HEK293 (cell line): Measurements from ENCODE around the gene SULT1C4.

ENCODE experiments used
- CTCF ChIA-PET: fragments of 350-600 bp; formaldehyde crosslinking; extraction: SDS; loops from one replicate; lab custom pipeline; 2021; ENCODE audit warnings: antibody characterized with exemption; lab: Yijun Ruan, JAX
- POLR2A ChIA-PET: fragments of 300-600 bp; formaldehyde crosslinking; extraction: SDS; loops from one replicate; lab custom pipeline; 2020; ENCODE audit warnings: antibody characterized with exemption, inconsistent platforms; lab: Yijun Ruan, JAX
- H3K27ac ChIP-seq: fragments of 200-500 bp; sonication (Bioruptor generic); 2 replicates; pipeline ENCODE4 v1.5.1; 2014; ENCODE audit warnings: low read depth, low read length, control low read depth, inconsistent platforms; ENCODE audit errors: extremely low read depth
- H3K36me3 ChIP-seq, 2 experiments: fragments of 200-500 bp in 1 of 2; sonication (Bioruptor generic) in 1 of 2; 1 replicate in 1 of 2; 2 replicates in 1 of 2; pipeline ENCODE4 v1.5.1; 2014 to 2017; ENCODE audit warnings: inconsistent platforms in 2 of 2, low read length in 2 of 2; ENCODE audit not compliant: control insufficient read depth in 2 of 2, insufficient read depth in 1 of 2
- H3K4me1 ChIP-seq: fragments of 200-500 bp; sonication (Bioruptor generic); 2 replicates; pipeline ENCODE4 v1.5.1; 2014; ENCODE audit warnings: mild to moderate bottlenecking, low read length, inconsistent platforms; ENCODE audit not compliant: control insufficient read depth, insufficient read depth
- H3K4me3 ChIP-seq: 2 replicates; pipeline ENCODE4 v1.5.1; 2011; ENCODE audit warnings: low read depth, mild to moderate bottlenecking, control low read depth, low read length, moderate library complexity
- H3K9me3 ChIP-seq: fragments of 200-500 bp; sonication (Bioruptor generic); 2 replicates; pipeline ENCODE4 v1.5.1; 2014; ENCODE audit warnings: low read depth, low read length, inconsistent platforms; ENCODE audit not compliant: control insufficient read depth, insufficient read depth
- HOXC10 ChIP-seq: sonication (generic); formaldehyde crosslinking; IDR thresholded peaks from 2 replicates; pipeline ENCODE4 v1.8.1; 2023; ENCODE audit warnings: mild to moderate bottlenecking, missing genetic modification reagents
- HOXD13 ChIP-seq: sonication (generic); formaldehyde crosslinking; IDR thresholded peaks from 2 replicates; pipeline ENCODE4 v1.8.0; 2022; ENCODE audit warnings: missing genetic modification reagents, borderline replicate concordance
- SP2 ChIP-seq: fragments of 450-650 bp; formaldehyde crosslinking; IDR thresholded peaks from 2 replicates; pipeline ENCODE4 v1.5.1; 2016; ENCODE audit warnings: missing biosample characterization, missing genetic modification characterization
- ZBTB7A ChIP-seq: fragments of 450-650 bp; formaldehyde crosslinking; IDR thresholded peaks from 2 replicates; pipeline ENCODE4 v1.5.1; 2016; ENCODE audit warnings: low read depth, missing biosample characterization, missing genetic modification characterization
- ZFP41 ChIP-seq: fragments of 450-650 bp; formaldehyde crosslinking; IDR thresholded peaks from 2 replicates; pipeline ENCODE4 v1.5.1; 2016; ENCODE audit warnings: missing biosample characterization, missing genetic modification characterization, borderline replicate concordance
- ZNF19 ChIP-seq: fragments of 450-650 bp; formaldehyde crosslinking; IDR thresholded peaks from 2 replicates; pipeline ENCODE4; 2016; ENCODE audit warnings: missing biosample characterization, missing genetic modification characterization, low read depth
- ZNF211 ChIP-seq: fragments of 450-650 bp; formaldehyde crosslinking; IDR thresholded peaks from 2 replicates; pipeline ENCODE4 v1.5.1; 2016; ENCODE audit warnings: low read depth, missing biosample characterization, missing genetic modification characterization
- ZNF501 ChIP-seq: fragments of 450-650 bp; formaldehyde crosslinking; IDR thresholded peaks from 2 replicates; pipeline ENCODE4 v1.5.1; 2016; ENCODE audit warnings: missing biosample characterization, missing genetic modification characterization
- ZNF510 ChIP-seq: fragments of 450-650 bp; formaldehyde crosslinking; IDR thresholded peaks from 2 replicates; pipeline ENCODE4 v1.5.1; 2018; ENCODE audit warnings: mild to moderate bottlenecking, missing genetic modification characterization, missing biosample characterization; ENCODE audit not compliant: insufficient replicate concordance
- ZNF514 ChIP-seq: fragments of 450-650 bp; formaldehyde crosslinking; IDR thresholded peaks from 2 replicates; pipeline ENCODE4 v1.5.1; 2016; ENCODE audit warnings: missing biosample characterization, missing genetic modification characterization
- ZNF560 ChIP-seq: fragments of 450-650 bp; formaldehyde crosslinking; IDR thresholded peaks from 2 replicates; pipeline ENCODE4 v1.5.1; 2017; ENCODE audit warnings: missing biosample characterization, missing genetic modification characterization, borderline replicate concordance
- ZNF610 ChIP-seq: fragments of 450-650 bp; formaldehyde crosslinking; IDR thresholded peaks from 2 replicates; pipeline ENCODE4 v1.5.1; 2016; ENCODE audit warnings: missing biosample characterization, missing genetic modification characterization, borderline replicate concordance
- ZNF677 ChIP-seq: fragments of 450-650 bp; IDR thresholded peaks from 2 replicates; pipeline ENCODE4 v1.5.0; 2018; ENCODE audit warnings: missing biosample characterization, mild to moderate bottlenecking, missing genetic modification characterization, moderate library complexity
- ZNF777 ChIP-seq: fragments of 450-650 bp; formaldehyde crosslinking; IDR thresholded peaks from 2 replicates; pipeline ENCODE4 v1.5.1; 2017; ENCODE audit warnings: missing biosample characterization, missing genetic modification characterization, borderline replicate concordance
- ZNF791 ChIP-seq: fragments of 450-650 bp; formaldehyde crosslinking; IDR thresholded peaks from 2 replicates; pipeline ENCODE4 v1.5.1; 2016; ENCODE audit warnings: missing biosample characterization, missing genetic modification characterization
- ZNF792 ChIP-seq: fragments of 450-650 bp; formaldehyde crosslinking; IDR thresholded peaks from 2 replicates; pipeline ENCODE4 v1.5.1; 2016; ENCODE audit warnings: missing biosample characterization, missing genetic modification characterization
- TF ChIP-seq, protein P1 (sequence below): fragments of 450-650 bp; formaldehyde crosslinking; IDR thresholded peaks from 2 replicates; pipeline ENCODE4 v1.5.1; 2017; ENCODE audit warnings: missing biosample characterization, missing genetic modification characterization
- TF ChIP-seq, protein P2 (sequence below): fragments of 450-650 bp; formaldehyde crosslinking; IDR thresholded peaks from 2 replicates; pipeline ENCODE4 v1.5.1; 2016; ENCODE audit warnings: missing biosample characterization, missing genetic modification characterization, borderline replicate concordance
- TF ChIP-seq, protein P3 (sequence below): fragments of 450-650 bp; formaldehyde crosslinking; IDR thresholded peaks from 2 replicates; pipeline ENCODE4 v1.5.1; 2016; ENCODE audit warnings: missing biosample characterization, missing genetic modification characterization, borderline replicate concordance
- TF ChIP-seq, protein P4 (sequence below): sonication (generic); formaldehyde crosslinking; IDR thresholded peaks from 2 replicates; pipeline ENCODE4 v1.8.1; 2022; ENCODE audit warnings: mild to moderate bottlenecking, moderate library complexity, missing genetic modification reagents

The SULT1C4 gene

DNA sequence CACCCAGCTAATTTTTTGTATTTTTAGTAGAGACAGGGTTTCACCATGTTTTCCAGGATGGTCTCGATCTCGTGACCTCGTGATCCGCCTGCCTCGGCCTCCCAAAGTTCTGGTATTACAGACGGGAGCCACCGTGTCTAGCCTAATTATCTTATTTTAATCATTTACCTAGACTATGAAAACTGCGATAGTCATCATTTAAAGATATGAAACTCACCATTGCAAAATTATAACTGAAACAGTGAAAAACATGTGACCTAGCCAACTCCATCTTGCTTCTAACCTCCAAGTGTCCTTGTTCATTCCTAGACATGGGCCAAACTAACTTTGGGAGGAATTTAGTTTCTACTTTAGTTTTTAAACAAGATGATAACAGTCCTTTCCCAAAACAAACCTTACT is 17.4 kb downstream of the SULT1C4 start:
- TF ChIP-seq ZNF677 (tag by site-specific recombination) (no peak), ZNF777 (tag by site-specific recombination) (no peak), ZNF560 (tag by site-specific recombination) (no peak), ZNF792 (tag by site-specific recombination) (no peak), ZNF610 (tag by site-specific recombination) (no peak), ZNF19 (tag by site-specific recombination) (no peak), ZBTB7A (tag by site-specific recombination) (no peak), HOXC10 (CRISPR knock-in tag) (no peak), ZFP41 (tag by site-specific recombination) (no peak), SP2 (tag by site-specific recombination) (no peak), HOXD13 (CRISPR knock-in tag) (no peak), ZNF211 (tag by site-specific recombination) (no peak), ZNF514 (tag by site-specific recombination) (no peak), ZNF501 (no peak), ZNF510 (tag by site-specific recombination) (no peak), ZNF791 (tag by site-specific recombination) (no peak)
- TF ChIP-seq, protein P1, sequence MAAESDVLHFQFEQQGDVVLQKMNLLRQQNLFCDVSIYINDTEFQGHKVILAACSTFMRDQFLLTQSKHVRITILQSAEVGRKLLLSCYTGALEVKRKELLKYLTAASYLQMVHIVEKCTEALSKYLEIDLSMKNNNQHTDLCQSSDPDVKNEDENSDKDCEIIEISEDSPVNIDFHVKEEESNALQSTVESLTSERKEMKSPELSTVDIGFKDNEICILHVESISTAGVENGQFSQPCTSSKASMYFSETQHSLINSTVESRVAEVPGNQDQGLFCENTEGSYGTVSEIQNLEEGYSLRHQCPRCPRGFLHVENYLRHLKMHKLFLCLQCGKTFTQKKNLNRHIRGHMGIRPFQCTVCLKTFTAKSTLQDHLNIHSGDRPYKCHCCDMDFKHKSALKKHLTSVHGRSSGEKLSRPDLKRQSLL (tag by site-specific recombination), result no peak
- TF ChIP-seq, protein P2, sequence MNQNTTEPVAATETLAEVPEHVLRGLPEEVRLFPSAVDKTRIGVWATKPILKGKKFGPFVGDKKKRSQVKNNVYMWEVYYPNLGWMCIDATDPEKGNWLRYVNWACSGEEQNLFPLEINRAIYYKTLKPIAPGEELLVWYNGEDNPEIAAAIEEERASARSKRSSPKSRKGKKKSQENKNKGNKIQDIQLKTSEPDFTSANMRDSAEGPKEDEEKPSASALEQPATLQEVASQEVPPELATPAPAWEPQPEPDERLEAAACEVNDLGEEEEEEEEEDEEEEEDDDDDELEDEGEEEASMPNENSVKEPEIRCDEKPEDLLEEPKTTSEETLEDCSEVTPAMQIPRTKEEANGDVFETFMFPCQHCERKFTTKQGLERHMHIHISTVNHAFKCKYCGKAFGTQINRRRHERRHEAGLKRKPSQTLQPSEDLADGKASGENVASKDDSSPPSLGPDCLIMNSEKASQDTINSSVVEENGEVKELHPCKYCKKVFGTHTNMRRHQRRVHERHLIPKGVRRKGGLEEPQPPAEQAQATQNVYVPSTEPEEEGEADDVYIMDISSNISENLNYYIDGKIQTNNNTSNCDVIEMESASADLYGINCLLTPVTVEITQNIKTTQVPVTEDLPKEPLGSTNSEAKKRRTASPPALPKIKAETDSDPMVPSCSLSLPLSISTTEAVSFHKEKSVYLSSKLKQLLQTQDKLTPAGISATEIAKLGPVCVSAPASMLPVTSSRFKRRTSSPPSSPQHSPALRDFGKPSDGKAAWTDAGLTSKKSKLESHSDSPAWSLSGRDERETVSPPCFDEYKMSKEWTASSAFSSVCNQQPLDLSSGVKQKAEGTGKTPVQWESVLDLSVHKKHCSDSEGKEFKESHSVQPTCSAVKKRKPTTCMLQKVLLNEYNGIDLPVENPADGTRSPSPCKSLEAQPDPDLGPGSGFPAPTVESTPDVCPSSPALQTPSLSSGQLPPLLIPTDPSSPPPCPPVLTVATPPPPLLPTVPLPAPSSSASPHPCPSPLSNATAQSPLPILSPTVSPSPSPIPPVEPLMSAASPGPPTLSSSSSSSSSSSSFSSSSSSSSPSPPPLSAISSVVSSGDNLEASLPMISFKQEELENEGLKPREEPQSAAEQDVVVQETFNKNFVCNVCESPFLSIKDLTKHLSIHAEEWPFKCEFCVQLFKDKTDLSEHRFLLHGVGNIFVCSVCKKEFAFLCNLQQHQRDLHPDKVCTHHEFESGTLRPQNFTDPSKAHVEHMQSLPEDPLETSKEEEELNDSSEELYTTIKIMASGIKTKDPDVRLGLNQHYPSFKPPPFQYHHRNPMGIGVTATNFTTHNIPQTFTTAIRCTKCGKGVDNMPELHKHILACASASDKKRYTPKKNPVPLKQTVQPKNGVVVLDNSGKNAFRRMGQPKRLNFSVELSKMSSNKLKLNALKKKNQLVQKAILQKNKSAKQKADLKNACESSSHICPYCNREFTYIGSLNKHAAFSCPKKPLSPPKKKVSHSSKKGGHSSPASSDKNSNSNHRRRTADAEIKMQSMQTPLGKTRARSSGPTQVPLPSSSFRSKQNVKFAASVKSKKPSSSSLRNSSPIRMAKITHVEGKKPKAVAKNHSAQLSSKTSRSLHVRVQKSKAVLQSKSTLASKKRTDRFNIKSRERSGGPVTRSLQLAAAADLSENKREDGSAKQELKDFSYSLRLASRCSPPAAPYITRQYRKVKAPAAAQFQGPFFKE (tag by site-specific recombination), result no peak
- TF ChIP-seq, protein P3, sequence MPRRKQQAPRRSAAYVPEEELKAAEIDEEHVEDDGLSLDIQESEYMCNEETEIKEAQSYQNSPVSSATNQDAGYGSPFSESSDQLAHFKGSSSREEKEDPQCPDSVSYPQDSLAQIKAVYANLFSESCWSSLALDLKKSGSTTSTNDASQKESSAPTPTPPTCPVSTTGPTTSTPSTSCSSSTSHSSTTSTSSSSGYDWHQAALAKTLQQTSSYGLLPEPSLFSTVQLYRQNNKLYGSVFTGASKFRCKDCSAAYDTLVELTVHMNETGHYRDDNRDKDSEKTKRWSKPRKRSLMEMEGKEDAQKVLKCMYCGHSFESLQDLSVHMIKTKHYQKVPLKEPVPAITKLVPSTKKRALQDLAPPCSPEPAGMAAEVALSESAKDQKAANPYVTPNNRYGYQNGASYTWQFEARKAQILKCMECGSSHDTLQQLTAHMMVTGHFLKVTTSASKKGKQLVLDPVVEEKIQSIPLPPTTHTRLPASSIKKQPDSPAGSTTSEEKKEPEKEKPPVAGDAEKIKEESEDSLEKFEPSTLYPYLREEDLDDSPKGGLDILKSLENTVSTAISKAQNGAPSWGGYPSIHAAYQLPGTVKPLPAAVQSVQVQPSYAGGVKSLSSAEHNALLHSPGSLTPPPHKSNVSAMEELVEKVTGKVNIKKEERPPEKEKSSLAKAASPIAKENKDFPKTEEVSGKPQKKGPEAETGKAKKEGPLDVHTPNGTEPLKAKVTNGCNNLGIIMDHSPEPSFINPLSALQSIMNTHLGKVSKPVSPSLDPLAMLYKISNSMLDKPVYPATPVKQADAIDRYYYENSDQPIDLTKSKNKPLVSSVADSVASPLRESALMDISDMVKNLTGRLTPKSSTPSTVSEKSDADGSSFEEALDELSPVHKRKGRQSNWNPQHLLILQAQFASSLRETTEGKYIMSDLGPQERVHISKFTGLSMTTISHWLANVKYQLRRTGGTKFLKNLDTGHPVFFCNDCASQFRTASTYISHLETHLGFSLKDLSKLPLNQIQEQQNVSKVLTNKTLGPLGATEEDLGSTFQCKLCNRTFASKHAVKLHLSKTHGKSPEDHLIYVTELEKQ (tag by site-specific recombination), result no peak
- TF ChIP-seq, protein P4, sequence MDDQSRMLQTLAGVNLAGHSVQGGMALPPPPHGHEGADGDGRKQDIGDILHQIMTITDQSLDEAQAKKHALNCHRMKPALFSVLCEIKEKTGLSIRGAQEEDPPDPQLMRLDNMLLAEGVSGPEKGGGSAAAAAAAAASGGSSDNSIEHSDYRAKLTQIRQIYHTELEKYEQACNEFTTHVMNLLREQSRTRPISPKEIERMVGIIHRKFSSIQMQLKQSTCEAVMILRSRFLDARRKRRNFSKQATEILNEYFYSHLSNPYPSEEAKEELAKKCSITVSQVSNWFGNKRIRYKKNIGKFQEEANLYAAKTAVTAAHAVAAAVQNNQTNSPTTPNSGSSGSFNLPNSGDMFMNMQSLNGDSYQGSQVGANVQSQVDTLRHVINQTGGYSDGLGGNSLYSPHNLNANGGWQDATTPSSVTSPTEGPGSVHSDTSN (CRISPR knock-in tag), result no peak
- POLR2A ChIA-PET, result interaction anchor here (1.4 kb wide), 1 partner anchor 53 kb away, joined by 3 read pairs; the partner anchor contains the start of gene GCC2
- Histone ChIP-seq H3K9me3 (peaks cover 3% of the 10 kb centered on the region; the same call in 1 of the 2 replicates), H3K4me1 (no peaks in the 10 kb centered on the region), H3K27ac (no peak overlapping the region), H3K36me3 (peaks cover 0 to 4% of the 10 kb centered on the region in 2 experiments; a peak in 1 of 3 replicates), H3K4me3 (no peak overlapping the region)
- CTCF ChIA-PET, result no interaction called here
